Trophoblast cell (in vitro differentiated cells and primary cell): ENCODE data around the gene TUBGCP3.

Source experiments
- DNase-seq, 2 donors: peaks; one replicate each; pipeline ENCODE4 v3.0.0-alpha.2; 2016
- H2AFZ ChIP-seq: 2 replicates; pipeline ENCODE4 v1.6.1; 2013; ENCODE audit warnings: low read length, moderate library complexity, mild to moderate bottlenecking; ENCODE audit not compliant: insufficient read depth, poor library complexity
- H2AK5ac ChIP-seq: 2 replicates; pipeline ENCODE4 v1.6.1; 2013; ENCODE audit warnings: mild to moderate bottlenecking, low read length
- H2BK120ac ChIP-seq: 2 replicates; pipeline ENCODE4 v1.6.1; 2013; ENCODE audit warnings: low read length, mild to moderate bottlenecking, moderate library complexity; ENCODE audit not compliant: insufficient read depth, poor library complexity
- H2BK12ac ChIP-seq: 2 replicates; pipeline ENCODE4 v1.6.1; 2013; ENCODE audit warnings: mild to moderate bottlenecking, low read length, moderate library complexity
- H2BK5ac ChIP-seq: 2 replicates; pipeline ENCODE4 v1.6.1; 2013; ENCODE audit warnings: low read length, low read depth, moderate library complexity, mild to moderate bottlenecking; ENCODE audit not compliant: poor library complexity
- H3K14ac ChIP-seq: 2 replicates; pipeline ENCODE4 v1.6.1; 2013; ENCODE audit warnings: mild to moderate bottlenecking, low read length
- H3K18ac ChIP-seq: 2 replicates; pipeline ENCODE4 v1.6.1; 2013; ENCODE audit warnings: mild to moderate bottlenecking, low read length
- H3K23ac ChIP-seq: 2 replicates; pipeline ENCODE4 v1.6.1; 2013; ENCODE audit warnings: low read length
- H3K27ac ChIP-seq: 2 replicates; pipeline ENCODE4 v1.5.1; 2013; ENCODE audit warnings: low read depth, mild to moderate bottlenecking, inconsistent platforms, low read length, moderate library complexity
- H3K27me3 ChIP-seq: 2 replicates; pipeline ENCODE4 v1.6.1; 2013; ENCODE audit warnings: inconsistent platforms, mild to moderate bottlenecking, low read length, moderate library complexity; ENCODE audit not compliant: insufficient read depth
- H3K36me3 ChIP-seq, 2 experiments: 1 replicate in 1 of 2; 2 replicates in 1 of 2; pipeline ENCODE4 v1.6.1; 2013; ENCODE audit warnings: low read length in 2 of 2, mild to moderate bottlenecking in 2 of 2, moderate library complexity in 1 of 2; ENCODE audit not compliant: insufficient read depth in 2 of 2, control insufficient read depth in 1 of 2
- H3K4ac ChIP-seq: 2 replicates; pipeline ENCODE4 v1.6.1; 2013; ENCODE audit warnings: low read depth, mild to moderate bottlenecking, low read length, moderate library complexity
- H3K4me1 ChIP-seq, 2 experiments: 1 replicate in 1 of 2; 2 replicates in 1 of 2; pipeline ENCODE4 v1.6.1; 2013; ENCODE audit warnings: low read length in 2 of 2, mild to moderate bottlenecking in 2 of 2, moderate library complexity in 1 of 2; ENCODE audit not compliant: insufficient read depth in 2 of 2, control insufficient read depth in 1 of 2
- H3K4me2 ChIP-seq: 2 replicates; pipeline ENCODE4 v1.6.1; 2013; ENCODE audit warnings: inconsistent platforms, mild to moderate bottlenecking, low read length, moderate library complexity
- H3K4me3 ChIP-seq: 2 replicates; pipeline ENCODE4 v1.5.1; 2013; ENCODE audit warnings: mild to moderate bottlenecking, low read depth, low read length, inconsistent platforms
- H3K79me1 ChIP-seq: one replicate; pipeline ENCODE4 v1.6.1; 2013; ENCODE audit warnings: low read length
- H3K79me2 ChIP-seq: 2 replicates; pipeline ENCODE4 v1.6.1; 2013; ENCODE audit warnings: low read length, mild to moderate bottlenecking; ENCODE audit not compliant: control insufficient read depth, insufficient read depth, poor library complexity
- H3K9ac ChIP-seq: 2 replicates; pipeline ENCODE4 v1.6.1; 2013; ENCODE audit warnings: mild to moderate bottlenecking, low read length
- H3K9me3 ChIP-seq: 2 replicates; pipeline ENCODE4 v1.6.1; 2013; ENCODE audit warnings: low read depth, mild to moderate bottlenecking, control low read depth, inconsistent platforms, low read length; ENCODE audit not compliant: insufficient read depth
- H4K12ac ChIP-seq: 2 replicates; pipeline ENCODE4 v1.6.1; 2013; ENCODE audit warnings: low read depth, mild to moderate bottlenecking, low read length, moderate library complexity
- H4K8ac ChIP-seq: 2 replicates; pipeline ENCODE4 v1.6.1; 2013; ENCODE audit warnings: low read depth, mild to moderate bottlenecking, low read length, moderate library complexity
- H4K91ac ChIP-seq: one replicate; pipeline ENCODE4 v1.6.1; 2013; ENCODE audit warnings: low read depth, mild to moderate bottlenecking, low read length, moderate library complexity
- WGBS: extraction: QIAGEN DNeasy Blood & Tissue Kit; methylation state at CpG from one replicate; pipeline ENCODE4 v1.1.7; 2013; ENCODE audit warnings: missing lambda C conversion rate; ENCODE audit not compliant: insufficient read length, insufficient coverage; ENCODE audit errors: extremely low coverage; 5-methylcytosine and 5-hydroxymethylcytosine counted together

Gene TUBGCP3

DNA sequence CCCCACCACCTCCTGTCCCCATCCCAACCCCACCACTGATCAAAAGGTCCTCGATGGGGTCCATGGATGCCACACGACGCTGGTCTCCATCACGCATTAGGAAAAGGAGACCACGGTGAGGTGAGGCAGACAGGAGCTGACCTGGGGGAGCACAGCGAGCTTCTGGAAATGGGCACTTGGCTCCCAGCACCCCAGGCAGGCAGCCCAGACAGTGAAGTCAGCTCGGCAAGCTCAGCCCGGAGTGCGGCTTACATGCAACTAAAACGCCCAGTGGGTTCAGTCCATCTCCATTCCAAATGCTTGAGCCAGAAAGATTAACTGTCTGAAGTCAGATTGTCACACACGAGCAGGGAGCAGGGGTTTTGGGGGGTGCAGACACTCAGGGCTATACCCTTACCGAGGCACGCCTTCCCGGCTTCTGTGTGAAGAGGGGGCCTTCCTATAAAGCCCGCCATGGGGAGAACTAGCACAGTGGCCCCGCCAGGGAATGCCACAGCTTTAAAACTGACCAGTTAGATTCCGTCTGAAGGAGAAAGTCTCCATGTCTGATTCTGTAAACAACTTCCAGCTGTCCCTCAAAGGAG lies 132.4 kb downstream of the TUBGCP3 start:
- no peak overlapping the region for H3K4ac ChIP-seq
- no peak overlapping the region for H4K12ac ChIP-seq
- no peak overlapping the region for H3K14ac ChIP-seq
- H3K4me1 ChIP-seq, result no peaks in the 10 kb centered on the region
- H3K79me2 ChIP-seq, result no peaks in the 10 kb centered on the region
- H3K23ac ChIP-seq, result no peak overlapping the region
- H2BK5ac ChIP-seq, result no peak overlapping the region
- DNase-seq, result no peak
- no peak overlapping the region for H2BK12ac ChIP-seq
- no peak overlapping the region for H2AK5ac ChIP-seq
- no peak overlapping the region for H4K8ac ChIP-seq
- H2BK120ac ChIP-seq, result no peak overlapping the region
- H3K27me3 ChIP-seq, result no peaks in the 10 kb centered on the region
- H3K9ac ChIP-seq, result no peak overlapping the region
- H3K18ac ChIP-seq, result no peak overlapping the region
- no peaks in the 10 kb centered on the region for H3K79me1 ChIP-seq
- no peak overlapping the region for H2AFZ ChIP-seq
- H3K27ac ChIP-seq, result no peak overlapping the region
- WGBS, result no CpG with 5 or more reads among the region's 17 CpGs
- H3K9me3 ChIP-seq, result no peaks in the 10 kb centered on the region
- no peaks in the 10 kb centered on the region for H3K36me3 ChIP-seq
- H3K4me3 ChIP-seq, result no peak overlapping the region
- H3K4me2 ChIP-seq, result no peak overlapping the region
- H4K91ac ChIP-seq, result no peak overlapping the region

DNA sequence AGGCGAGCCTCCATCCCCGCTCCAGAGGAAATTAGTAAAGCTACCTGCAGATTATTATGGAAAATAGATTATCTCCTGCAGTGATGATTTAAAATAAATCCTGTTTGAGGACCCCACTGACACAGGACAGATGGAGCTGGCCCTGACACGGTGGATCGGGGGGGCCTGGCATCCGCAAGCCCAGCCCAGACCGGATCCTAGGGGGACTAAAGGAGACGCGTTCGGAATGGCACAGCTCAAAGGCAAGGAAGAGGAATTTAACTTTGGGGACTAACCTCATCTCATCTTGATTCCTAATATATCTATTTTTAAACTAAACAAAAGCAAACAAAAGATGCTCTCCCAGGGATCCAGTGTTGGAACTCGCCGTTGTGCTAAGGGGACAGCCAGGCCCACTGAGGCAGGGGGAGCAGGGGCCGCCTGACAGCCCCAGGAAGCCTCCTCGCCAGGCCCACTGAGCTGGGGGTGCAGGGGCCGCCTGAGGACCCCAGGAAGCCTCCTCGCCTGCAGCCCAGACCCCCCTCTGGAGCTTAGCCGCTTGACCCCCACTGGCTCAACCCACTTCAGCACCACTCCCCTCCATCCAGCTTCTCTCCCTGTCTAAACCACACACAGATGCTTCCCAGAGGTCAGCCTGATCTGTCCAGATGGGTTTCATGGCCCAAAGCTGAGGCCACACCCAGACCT lies 133.2 kb downstream of the TUBGCP3 start:
- H3K4me3 ChIP-seq, result no peak overlapping the region
- H3K9me3 ChIP-seq, result no peaks in the 10 kb centered on the region
- no peak overlapping the region for H3K23ac ChIP-seq
- no peak for DNase-seq
- H3K9ac ChIP-seq, result no peak overlapping the region
- no peak overlapping the region for H4K8ac ChIP-seq
- H2BK12ac ChIP-seq, result no peak overlapping the region
- no peaks in the 10 kb centered on the region for H3K36me3 ChIP-seq
- H3K79me2 ChIP-seq, result no peaks in the 10 kb centered on the region
- no peak overlapping the region for H3K18ac ChIP-seq
- no peak overlapping the region for H2AFZ ChIP-seq
- no peaks in the 10 kb centered on the region for H3K27me3 ChIP-seq
- no peak overlapping the region for H4K12ac ChIP-seq
- H3K4ac ChIP-seq, result no peak overlapping the region
- no peak overlapping the region for H3K14ac ChIP-seq
- no peaks in the 10 kb centered on the region for H3K79me1 ChIP-seq
- H3K4me2 ChIP-seq, result no peak overlapping the region
- H3K27ac ChIP-seq, result no peak overlapping the region
- no CpG with 5 or more reads among the region's 16 CpGs for WGBS
- no peak overlapping the region for H2BK120ac ChIP-seq
- no peaks in the 10 kb centered on the region for H3K4me1 ChIP-seq
- H4K91ac ChIP-seq, result no peak overlapping the region
- no peak overlapping the region for H2BK5ac ChIP-seq
- no peak overlapping the region for H2AK5ac ChIP-seq

GRCh38 chr13:112453874-112454647 lies 133.9 kb downstream of the TUBGCP3 start:
- WGBS, result no CpG with 5 or more reads among the region's 30 CpGs
- Histone ChIP-seq H2AK5ac (no peak overlapping the region), H3K4me1 (peaks cover 0 to under 1% of the 10 kb centered on the region in 2 experiments), H3K4ac (no peak overlapping the region), H3K4me2 (no peak overlapping the region), H2AFZ (no peak overlapping the region), H3K14ac (no peak overlapping the region), H3K4me3 (no peak overlapping the region), H4K91ac (no peak overlapping the region), H3K18ac (no peak overlapping the region), H3K9ac (no peak overlapping the region), H4K8ac (no peak overlapping the region), H4K12ac (no peak overlapping the region), H3K36me3 (no peaks in the 10 kb centered on the region), H2BK5ac (no peak overlapping the region), H3K27ac (no peak overlapping the region), H2BK120ac (no peak overlapping the region), H2BK12ac (no peak overlapping the region), H3K23ac (no peak overlapping the region), H3K9me3 (no peaks in the 10 kb centered on the region), H3K27me3 (no peaks in the 10 kb centered on the region), H3K79me1 (no peaks in the 10 kb centered on the region), H3K79me2 (no peaks in the 10 kb centered on the region)
- no peak for DNase-seq

- no peak overlapping the region for H3K18ac ChIP-seq
- H3K4me1 ChIP-seq, result peaks cover 0 to 3% of the 10 kb centered on the region in 2 experiments
- DNase-seq, result no peak
- no peaks in the 10 kb centered on the region for H3K36me3 ChIP-seq
- H3K79me2 ChIP-seq, result no peaks in the 10 kb centered on the region
- no peak overlapping the region for H3K14ac ChIP-seq
- H4K12ac ChIP-seq, result no peak overlapping the region
- no peaks in the 10 kb centered on the region for H3K79me1 ChIP-seq
- WGBS, result no CpG with 5 or more reads among the region's 32 CpGs
- H3K27me3 ChIP-seq, result no peaks in the 10 kb centered on the region
- no peak overlapping the region for H2BK12ac ChIP-seq
- H2AK5ac ChIP-seq, result no peak overlapping the region
- no peak overlapping the region for H3K4ac ChIP-seq
- H2BK5ac ChIP-seq, result no peak overlapping the region
- no peak overlapping the region for H3K9ac ChIP-seq
- H3K27ac ChIP-seq, result no peak overlapping the region
- H4K91ac ChIP-seq, result no peak overlapping the region
- H2BK120ac ChIP-seq, result no peak overlapping the region
- no peak overlapping the region for H4K8ac ChIP-seq
- no peak overlapping the region for H3K4me2 ChIP-seq
- no peak overlapping the region for H3K4me3 ChIP-seq
- H3K9me3 ChIP-seq, result no peaks in the 10 kb centered on the region
- H3K23ac ChIP-seq, result no peak overlapping the region
- no peak overlapping the region for H2AFZ ChIP-seq
Observed at GRCh38 chr13:112453207-112453829, 134.6 kb downstream of the TUBGCP3 start.
